ENCODE measurements around the gene TBC1D8. TPM values are rescaled to one million over a fixed set of nuclear protein-coding genes. Genes with fewer than 3 reads are reported as not detected.

Gene TBC1D8
- total and polyA plus RNA-seq, 2 experiments from 2014 or later = 18.0 to 36.9 TPM

GRCh38 chr2:101027852-101028251 is 123.3 kb downstream of the TBC1D8 start:
- ATAC-seq (no peak), DNase-seq (ENCODE audit: low spot score) (no peak)
- Mint-ChIP-seq H3K27me3 (ENCODE audit: insufficient read depth, low read depth, poor library complexity) (peaks cover 7% of the 10 kb centered on the region), H3K4me1 (peaks cover 16% of the 10 kb centered on the region), H3K9me3 (no peaks in the 10 kb centered on the region), H3K4me3 (no peak overlapping the region), H3K27ac (no peak overlapping the region), H3K36me3 (ENCODE audit: low read depth) (peaks cover 69% of the 10 kb centered on the region)
- Histone ChIP-seq H3K4me2 (no peak overlapping the region), H3F3A (replicated peaks; ENCODE audit: low read depth) (0 out of 2 replicates have a peak, but pooled peaks cover 3% of the 10 kb centered on the region), H4K20me1 (replicated peaks; ENCODE audit: insufficient read depth) (peaks cover 4% of the 10 kb centered on the region; the same call in 1 of the 2 replicates), H3K27ac (ENCODE audit: low read depth) (no peak overlapping the region), H3K4me1 (ENCODE audit: insufficient read depth) (peaks cover 9% of the 10 kb centered on the region), H3K4me3 (no peak overlapping the region), H3K79me2 (replicated peaks; ENCODE audit: insufficient read depth) (no peaks in the 10 kb centered on the region; the same call in 1 of the 2 replicates), H3K9me2 (ENCODE audit: insufficient read depth) (no peaks in the 10 kb centered on the region), H2AFZ (no peak overlapping the region), H3K36me3 (ENCODE audit: insufficient read depth) (peaks cover 5% of the 10 kb centered on the region; the same call in 1 of the 2 replicates), H3K27me3 (ENCODE audit: insufficient read depth) (no peaks in the 10 kb centered on the region)
- TF ChIP-seq CREB1 (CRISPR knock-in tag; IDR thresholded peaks at IDR 0.05; ENCODE audit: low read depth) (no peak), REST (IDR thresholded peaks at IDR 0.05; ENCODE audit: unreplicated experiment) (no peak), ETS1 (IDR thresholded peaks at IDR 0.05) (no peak), NANOG (IDR thresholded peaks at IDR 0.05; ENCODE audit: borderline replicate concordance) (no peak), STAT1 (IDR thresholded peaks at IDR 0.05; ENCODE audit: unreplicated experiment) (no peak), POLR2AphosphoS5 (IDR thresholded peaks at IDR 0.05; ENCODE audit: low read depth) (no peak), JUNB (IDR thresholded peaks at IDR 0.05; ENCODE audit: unreplicated experiment) (no peak), ZNF331 (CRISPR knock-in tag; IDR thresholded peaks at IDR 0.05; ENCODE audit: low read depth) (no peak), EZH2 (IDR thresholded peaks at IDR 0.05; ENCODE audit: low read depth, unreplicated experiment) (no peak), EZH2phosphoT487 (IDR thresholded peaks at IDR 0.05; ENCODE audit: unreplicated experiment) (no peak), ZNF114 (CRISPR knock-in tag; IDR thresholded peaks at IDR 0.05) (no peak)

- Histone ChIP-seq H3K4me1 (ENCODE audit: insufficient read depth) (peaks cover 9% of the 10 kb centered on the region), H4K20me1 (replicated peaks; ENCODE audit: insufficient read depth) (peaks cover 7% of the 10 kb centered on the region; the same call in 1 of the 2 replicates), H3K4me3 (no peak overlapping the region), H3K9me2 (ENCODE audit: insufficient read depth) (no peaks in the 10 kb centered on the region), H3K79me2 (replicated peaks; ENCODE audit: insufficient read depth) (no peaks in the 10 kb centered on the region; the same call in 1 of the 2 replicates), H3K36me3 (ENCODE audit: insufficient read depth) (peaks cover 5% of the 10 kb centered on the region; the same call in 1 of the 2 replicates), H3F3A (replicated peaks; ENCODE audit: low read depth) (0 out of 2 replicates have a peak, but pooled peaks cover 3% of the 10 kb centered on the region), H3K27ac (ENCODE audit: low read depth) (peak overlapping the region; percentile 1; the same call in 1 of the 2 replicates), H3K4me2 (peak overlapping the region; percentile 29), H2AFZ (no peak overlapping the region), H3K27me3 (ENCODE audit: insufficient read depth) (no peaks in the 10 kb centered on the region)
- Mint-ChIP-seq H3K27me3 (ENCODE audit: insufficient read depth, low read depth, poor library complexity) (peaks cover 3% of the 10 kb centered on the region), H3K27ac (peak overlapping the region; percentile 44; the same call in 1 of the 2 replicates), H3K4me1 (peaks cover 16% of the 10 kb centered on the region), H3K36me3 (ENCODE audit: low read depth) (peaks cover 69% of the 10 kb centered on the region), H3K4me3 (no peak overlapping the region), H3K9me3 (no peaks in the 10 kb centered on the region)
- ATAC-seq = peak; percentile 77
- DNase-seq (ENCODE audit: low spot score) = no peak
- TF ChIP-seq POLR2AphosphoS5 (IDR thresholded peaks at IDR 0.05; ENCODE audit: low read depth) = 0 out of 2 replicates have a peak, but pooled peaks have one; percentile 12
Measured at GRCh38 chr2:101026923-101027469, 124.2 kb downstream of the TBC1D8 start.

Measured in GM23338 (cell line).